ENCODE results near the gene SPTLC3. TPM values are rescaled to one million over a fixed set of nuclear protein-coding genes. Genes with fewer than 3 reads are reported as not detected.

The SPTLC3 gene
- total RNA-seq, 3 donors from 2014 or later = 7.7 to 11.1 (median 7.9) TPM

- Histone ChIP-seq H3K9me3 (no peaks in the 10 kb centered on the region), H3K36me3 (no peaks in the 10 kb centered on the region), H3K27me3 (no peaks in the 10 kb centered on the region), H3K27ac (no peak overlapping the region), H3K4me1 (no peaks in the 10 kb centered on the region), H3K4me3 (no peak overlapping the region)
- TF ChIP-seq POLR2AphosphoS5 (IDR thresholded peaks at IDR 0.05) (no peak), POLR2A (IDR thresholded peaks at IDR 0.05) (no peak), CTCF (IDR thresholded peaks at IDR 0.05) (no peak)
- no peak for DNase-seq (ENCODE audit: low spot score in 2 of 2)
- intact Hi-C loops (cut with DNase I; ENCODE audit: low total_unique reads) = loop anchor here (10.0 kb wide), 1 partner anchor 664 kb away; no protein-coding TSS in a partner anchor
Observed at GRCh38 chr20:13110796-13111195, 102.0 kb downstream of the SPTLC3 start.

GRCh38 chr20:13111249-13111911 is 102.6 kb downstream of the SPTLC3 start:
- H3K4me1 ChIP-seq = no peaks in the 10 kb centered on the region
- intact Hi-C loops (cut with DNase I; ENCODE audit: low total_unique reads) = loop anchor here (10.0 kb wide), 1 partner anchor 663 kb away; no protein-coding TSS in a partner anchor
- no peak overlapping the region for H3K4me3 ChIP-seq
- no peaks in the 10 kb centered on the region for H3K36me3 ChIP-seq
- H3K9me3 ChIP-seq = no peaks in the 10 kb centered on the region
- H3K27ac ChIP-seq = no peak overlapping the region
- no peaks in the 10 kb centered on the region for H3K27me3 ChIP-seq
- no peak for DNase-seq (ENCODE audit: low spot score in 2 of 2)
- TF ChIP-seq POLR2AphosphoS5 (IDR thresholded peaks at IDR 0.05) (no peak), POLR2A (IDR thresholded peaks at IDR 0.05) (no peak), CTCF (IDR thresholded peaks at IDR 0.05) (no peak)

- intact Hi-C loops (cut with DNase I; ENCODE audit: low total_unique reads) = loop anchor here (10.0 kb wide), 1 partner anchor 661 kb away; no protein-coding TSS in a partner anchor
- H3K4me3 ChIP-seq = no peak overlapping the region
- no peaks in the 10 kb centered on the region for H3K4me1 ChIP-seq
Observed at GRCh38 chr20:13113731-13114130, 105.0 kb downstream of the SPTLC3 start.

GRCh38 chr20:13117200-13117599 is 108.4 kb downstream of the SPTLC3 start:
- H3K9me3 ChIP-seq = no peaks in the 10 kb centered on the region
- no peak for DNase-seq (ENCODE audit: low spot score in 2 of 2)
- H3K36me3 ChIP-seq = no peaks in the 10 kb centered on the region
- no peaks in the 10 kb centered on the region for H3K27me3 ChIP-seq
- H3K27ac ChIP-seq = no peak overlapping the region
- no peak overlapping the region for H3K4me3 ChIP-seq
- intact Hi-C loops (cut with DNase I; ENCODE audit: low total_unique reads) = loop anchor here (10.0 kb wide), 1 partner anchor 658 kb away; no protein-coding TSS in a partner anchor
- TF ChIP-seq POLR2A (IDR thresholded peaks at IDR 0.05) = no peak
- no peak for TF ChIP-seq CTCF (IDR thresholded peaks at IDR 0.05)
- no peak for TF ChIP-seq POLR2AphosphoS5 (IDR thresholded peaks at IDR 0.05)
- H3K4me1 ChIP-seq = no peaks in the 10 kb centered on the region

More at GRCh38 chr20:13113731-13114130, 105.0 kb downstream of the SPTLC3 start:
- H3K36me3 ChIP-seq = no peaks in the 10 kb centered on the region
- DNase-seq (ENCODE audit: low spot score in 2 of 2) = no peak
- no peaks in the 10 kb centered on the region for H3K27me3 ChIP-seq
- TF ChIP-seq CTCF (IDR thresholded peaks at IDR 0.05) (no peak), POLR2A (IDR thresholded peaks at IDR 0.05) (no peak), POLR2AphosphoS5 (IDR thresholded peaks at IDR 0.05) (no peak)
- no peak overlapping the region for H3K27ac ChIP-seq
- no peaks in the 10 kb centered on the region for H3K9me3 ChIP-seq

- Histone ChIP-seq H3K27ac (peak overlapping the region in 1 of 2 donors; percentile 27), H3K9me3 (no peaks in the 10 kb centered on the region), H3K36me3 (no peaks in the 10 kb centered on the region), H3K4me3 (no peak overlapping the region), H3K4me1 (no peaks in the 10 kb centered on the region), H3K27me3 (no peaks in the 10 kb centered on the region)
- no peak for TF ChIP-seq CTCF (IDR thresholded peaks at IDR 0.05)
- TF ChIP-seq POLR2A (IDR thresholded peaks at IDR 0.05) = no peak
- no peak for TF ChIP-seq POLR2AphosphoS5 (IDR thresholded peaks at IDR 0.05)
- intact Hi-C loops (cut with DNase I; ENCODE audit: low total_unique reads) = loop anchor here (10.0 kb wide), 1 partner anchor 656 kb away; no protein-coding TSS in a partner anchor
- DNase-seq (ENCODE audit: low spot score in 2 of 2) = no peak
Observed at GRCh38 chr20:13118676-13119075, 109.9 kb downstream of the SPTLC3 start.

Measured in breast epithelium (tissue), 4 donors.